NCI-H226 (cell line): ENCODE data around the gene PPP1R14C.

Experiments
- DNase-seq: peaks from one replicate; pipeline ENCODE4 v3.0.0-alpha.2; 2015

Gene PPP1R14C

GRCh38 chr6:150273457-150274309, 130.8 kb downstream of the PPP1R14C start:
- DNase-seq, result no peak

DNA sequence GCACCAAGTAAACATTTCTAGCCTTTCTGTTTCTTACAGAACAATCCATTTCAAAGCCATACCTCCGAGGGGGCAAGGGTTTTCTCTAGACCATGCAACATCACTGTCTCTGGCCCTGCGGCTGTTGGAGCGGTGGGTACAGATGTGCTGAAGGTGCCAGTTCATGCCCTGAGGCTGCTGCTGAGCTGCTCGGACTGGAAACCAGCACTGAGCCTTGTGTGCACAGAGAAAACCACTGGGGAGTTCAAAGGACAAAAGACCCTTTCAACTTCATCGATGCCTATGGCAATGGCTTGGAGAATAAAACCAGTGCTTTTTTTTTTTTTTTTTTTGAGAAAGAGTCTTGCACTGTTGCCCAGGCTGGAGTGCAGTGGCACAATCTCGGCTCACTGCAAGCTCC, 132.6 kb downstream of the PPP1R14C start:
- DNase-seq, result no peak

GRCh38 chr6:150276168-150276936, 133.5 kb downstream of the PPP1R14C start:
- no peak for DNase-seq

DNA sequence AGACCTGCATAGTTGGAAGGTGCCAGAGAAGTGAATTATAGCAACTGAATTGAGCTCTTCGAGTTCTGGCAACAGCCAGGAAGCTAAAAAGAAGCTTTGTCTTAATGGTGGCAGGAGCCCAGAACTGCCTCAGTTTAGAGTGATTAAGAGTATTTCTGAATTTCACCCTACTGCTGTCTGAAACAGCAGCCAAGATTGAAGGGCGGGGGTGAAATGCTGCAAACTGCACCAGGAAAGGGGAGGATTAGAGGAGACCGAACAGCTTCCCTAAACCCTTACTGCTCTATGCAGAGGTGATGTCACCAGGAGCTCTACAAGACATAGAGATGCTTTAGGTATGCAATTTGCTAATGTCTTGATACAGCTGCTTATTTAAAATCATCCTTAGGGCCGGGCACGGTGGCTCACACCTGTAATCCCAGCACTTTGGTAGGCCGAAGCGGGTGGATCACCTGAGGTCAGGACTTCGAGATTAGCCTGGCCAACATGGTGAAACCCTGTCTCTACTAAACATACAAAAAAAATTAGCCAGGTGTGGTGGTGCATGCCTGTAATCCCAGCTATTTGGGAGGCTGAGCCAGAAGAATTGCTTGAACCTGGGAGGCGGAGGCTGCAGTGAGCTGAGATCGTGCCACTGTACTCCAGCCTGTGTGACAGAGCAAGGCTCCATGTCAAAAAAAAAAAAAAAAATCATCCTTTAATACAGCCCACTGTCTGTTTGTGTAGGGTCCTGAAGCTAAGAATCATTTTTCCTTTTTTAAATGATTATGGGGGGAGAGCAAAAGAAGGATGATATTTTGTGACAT, 134.3 kb downstream of the PPP1R14C start:
- no peak for DNase-seq

- no peak for DNase-seq
These were observed 136.7 kb downstream of the PPP1R14C start for GRCh38 chr6:150279533-150279932.

- DNase-seq, result no peak
These were observed 137.9 kb downstream of the PPP1R14C start for GRCh38 chr6:150280703-150281102.

- no peak for DNase-seq
These were observed 138.9 kb downstream of the PPP1R14C start for GRCh38 chr6:150281767-150282166.

GRCh38 chr6:150282806-150283205, 140.0 kb downstream of the PPP1R14C start:
- no peak for DNase-seq

DNA sequence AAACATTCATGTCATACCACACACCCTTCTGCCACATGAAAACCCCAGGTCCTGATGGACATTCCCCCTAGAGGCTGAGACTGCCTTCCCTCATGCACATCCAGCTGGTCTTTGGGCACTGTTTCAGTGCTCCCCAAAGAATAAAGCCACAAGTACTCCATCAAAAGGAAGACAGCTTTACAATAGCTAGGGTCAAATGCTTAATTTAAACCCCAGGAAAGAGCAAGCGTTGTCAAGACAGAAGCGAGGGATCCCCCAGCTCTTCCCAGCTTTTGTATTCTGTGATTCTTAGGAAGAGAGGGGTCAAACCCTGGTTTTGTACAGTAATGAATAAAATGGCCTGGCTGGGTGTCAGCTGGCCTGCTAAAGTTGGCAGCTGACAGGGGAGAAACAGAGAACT, 143.6 kb downstream of the PPP1R14C start:
- DNase-seq, result no peak

DNA sequence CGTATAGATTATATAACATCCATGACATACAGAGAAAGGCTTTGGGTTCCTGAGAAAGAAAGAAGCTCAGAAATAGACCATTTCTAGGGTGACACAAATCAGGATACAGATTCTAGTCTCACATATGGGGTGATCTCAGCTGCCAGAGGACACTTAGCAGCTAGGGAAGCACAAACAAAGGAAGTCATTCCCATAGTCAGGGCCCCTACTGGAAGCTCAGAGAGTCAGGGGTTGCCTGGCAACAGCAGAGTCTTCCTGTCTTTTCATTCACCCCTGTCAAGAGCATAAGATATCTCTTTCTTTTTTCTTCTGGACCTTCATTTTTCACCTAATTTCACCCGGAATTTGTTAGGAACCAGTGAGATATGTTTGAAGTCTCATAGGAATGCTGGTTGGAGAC, 144.1 kb downstream of the PPP1R14C start:
- peak; percentile 28 for DNase-seq

GRCh38 chr6:150288456-150288855, 145.6 kb downstream of the PPP1R14C start:
- DNase-seq, result no peak

DNA sequence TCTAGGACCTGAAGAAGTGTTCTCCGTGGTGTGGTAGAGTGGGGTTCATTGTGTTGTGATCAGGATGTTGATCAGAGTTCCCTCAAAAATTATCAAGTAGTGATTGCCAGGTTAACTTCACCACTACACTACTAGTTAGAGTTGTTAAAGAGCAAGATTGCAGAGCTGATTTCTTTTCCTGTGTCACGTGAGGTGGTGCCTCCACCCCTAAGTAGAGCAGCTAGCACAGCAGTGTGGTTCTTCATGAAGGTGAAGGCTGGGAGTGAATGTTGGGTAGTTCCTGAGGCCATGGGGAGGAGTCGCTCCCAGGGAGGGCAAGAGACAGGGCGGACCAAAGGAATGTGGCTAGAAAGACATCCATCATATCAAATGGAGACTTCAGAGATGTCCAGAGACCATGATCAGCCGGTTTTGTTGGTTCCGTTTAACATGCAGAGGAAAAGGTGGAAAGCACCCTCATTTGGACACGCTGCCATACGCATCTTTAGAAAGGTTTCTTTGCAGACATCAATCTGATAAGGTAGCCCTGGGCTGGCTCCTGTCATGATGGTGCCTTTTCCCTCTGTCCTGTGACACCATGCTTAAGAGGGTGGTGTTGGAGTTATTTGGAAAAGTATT, 146.7 kb downstream of the PPP1R14C start:
- peak; percentile 9 for DNase-seq

GRCh38 chr6:150290429-150290828, 147.6 kb downstream of the PPP1R14C start:
- peak; percentile 85 for DNase-seq

DNA sequence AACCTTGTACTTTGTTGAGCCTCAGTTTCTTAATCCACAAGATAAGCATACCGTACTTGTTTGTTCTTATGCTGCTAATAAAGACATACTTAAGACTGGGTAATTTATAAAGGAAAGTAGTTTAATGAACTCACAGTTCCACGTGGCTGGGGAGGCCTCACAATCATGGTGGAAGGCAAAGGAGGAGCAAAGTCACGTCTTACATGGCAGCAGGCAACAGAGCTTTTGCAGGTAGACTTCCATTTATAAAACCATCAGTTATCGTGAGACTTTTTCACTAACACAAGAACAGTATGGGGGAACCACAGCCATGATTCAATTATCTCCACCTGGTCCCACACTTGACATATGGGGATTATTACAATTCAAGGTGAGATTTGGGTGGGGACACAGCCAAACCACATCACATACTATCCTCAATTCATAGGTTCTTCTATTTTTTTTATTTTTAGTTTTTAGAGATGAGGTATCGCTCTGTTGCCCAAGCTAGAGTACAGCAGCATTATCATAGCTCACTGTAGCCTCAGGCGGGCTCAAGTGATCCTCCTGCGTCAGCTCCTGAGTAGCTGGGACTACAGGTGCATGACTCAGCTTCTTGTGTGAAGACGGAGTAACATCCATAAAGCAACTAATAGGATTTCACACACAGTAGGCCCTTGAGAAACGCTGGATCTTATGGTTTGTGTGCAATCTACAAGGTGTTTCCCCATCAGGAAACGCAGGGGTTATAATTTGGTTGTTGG, 149.3 kb downstream of the PPP1R14C start:
- no peak for DNase-seq

- no peak for DNase-seq
These were observed 150.2 kb downstream of the PPP1R14C start for GRCh38 chr6:150293019-150293418.

DNA sequence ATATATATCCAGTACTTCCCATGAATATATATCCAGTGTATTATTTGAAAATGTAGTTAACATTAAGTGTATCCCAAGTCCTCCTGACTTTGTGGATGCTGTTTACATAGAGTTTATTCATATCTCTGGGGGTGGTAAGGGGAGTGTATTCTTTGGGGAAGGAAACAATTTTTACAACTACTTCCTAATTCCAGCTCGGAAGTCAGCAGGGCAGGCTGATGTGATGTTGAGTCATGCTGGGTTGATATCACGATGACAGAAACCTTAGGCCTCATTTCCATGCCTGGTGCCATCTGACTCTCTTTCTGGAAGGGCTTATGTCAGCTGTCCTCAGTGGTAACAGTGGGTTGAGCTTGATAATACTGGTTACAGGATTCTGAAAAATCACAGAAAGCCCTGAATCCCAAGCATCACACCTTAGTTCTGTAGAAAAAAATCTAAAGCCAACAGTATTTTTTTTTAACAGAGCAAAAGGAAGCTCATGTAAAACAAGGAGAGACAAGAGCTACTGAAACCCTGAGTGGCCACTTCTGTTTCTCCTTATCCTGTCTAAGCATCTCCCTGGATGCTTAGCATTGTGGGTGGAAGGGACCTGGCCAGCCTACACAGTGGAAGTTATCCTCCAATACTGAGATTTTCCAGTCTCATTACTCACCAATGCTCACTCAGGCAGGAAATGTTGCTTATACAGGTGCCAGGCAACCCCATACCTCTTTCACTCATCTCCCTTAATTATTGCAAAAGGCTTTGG, 150.8 kb downstream of the PPP1R14C start:
- DNase-seq, result peak; percentile 65

DNA sequence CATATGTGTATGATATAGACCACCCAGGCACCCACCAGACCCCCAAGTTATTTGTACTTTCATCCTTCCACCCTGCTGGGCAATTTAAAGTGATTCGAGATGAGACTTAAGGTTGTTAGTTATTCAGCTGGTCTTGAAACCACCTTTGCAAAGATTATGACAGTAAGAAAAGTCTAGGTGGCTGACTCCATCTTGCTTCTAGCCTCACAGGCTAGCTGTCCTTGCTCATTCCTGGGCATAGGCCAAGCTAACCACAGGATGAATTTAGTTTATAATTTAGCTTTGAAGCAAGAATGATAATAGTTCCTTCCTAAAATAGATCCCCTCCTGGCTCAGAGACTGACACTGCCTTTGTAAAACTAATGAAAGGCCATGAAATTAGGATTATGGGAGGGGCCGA, 154.0 kb downstream of the PPP1R14C start:
- no peak for DNase-seq

DNA sequence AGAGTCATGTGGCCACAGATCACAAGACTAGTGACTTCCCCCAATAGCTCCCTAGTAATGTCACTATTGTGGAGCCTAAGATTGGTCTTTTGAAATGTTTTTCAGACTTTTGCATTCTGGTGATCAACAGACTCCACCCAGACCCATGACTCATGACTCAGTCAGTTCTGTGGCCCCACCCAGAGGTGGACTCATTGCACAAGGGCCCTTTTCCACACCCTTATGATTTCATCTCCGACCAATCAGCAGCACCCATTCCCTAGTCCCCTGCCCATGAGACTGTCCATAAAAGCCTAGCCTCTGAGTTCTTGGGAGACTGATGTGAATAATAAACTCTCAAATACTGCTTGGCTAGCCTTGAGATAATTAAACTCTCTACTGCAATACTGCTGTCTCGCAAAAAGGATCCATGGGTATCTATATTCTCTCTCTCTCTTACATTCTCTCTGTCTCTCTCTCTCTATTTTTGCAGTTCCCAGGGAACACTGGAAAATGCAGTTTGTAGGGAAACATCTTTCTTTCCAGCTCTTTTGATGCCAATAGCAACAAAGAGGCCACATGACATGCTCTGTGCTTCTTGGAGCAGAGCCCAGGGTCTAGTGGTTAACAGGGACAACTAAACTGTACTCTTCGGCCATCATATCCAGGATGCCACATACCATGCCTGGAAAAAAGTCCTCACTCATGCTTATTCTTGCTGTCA, 154.6 kb downstream of the PPP1R14C start:
- peak; percentile 14 for DNase-seq

GRCh38 chr6:150298030-150298380, 155.2 kb downstream of the PPP1R14C start:
- DNase-seq, result no peak

DNA sequence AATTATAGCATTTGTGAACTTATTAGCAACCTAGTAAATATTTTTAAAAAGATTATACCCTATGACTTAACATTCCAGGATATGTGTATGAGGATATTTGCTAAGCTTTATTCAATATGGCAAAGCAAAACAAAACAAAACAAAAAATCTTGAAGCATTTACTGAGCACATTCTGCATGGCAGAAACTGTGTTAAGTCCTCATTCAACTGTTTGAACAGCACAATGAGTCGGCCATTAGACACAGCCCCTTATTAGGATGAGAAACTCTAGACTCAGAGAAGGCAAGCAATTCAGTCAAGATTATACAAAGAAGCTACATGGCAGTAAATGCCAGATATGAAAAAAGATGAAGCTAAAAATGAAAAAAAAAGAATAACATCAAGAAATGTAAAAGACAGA, 155.8 kb downstream of the PPP1R14C start:
- DNase-seq, result no peak
